Measurements from ENCODE around the gene POU2F1.

POU2F1 gene

GRCh38 chr1:167425482-167425881 lies 204.8 kb downstream of the POU2F1 start:
- Histone ChIP-seq H3K4me2 (ENCODE audit: low read depth, low read length) (no peak overlapping the region), H3K27me3 (replicated peaks; ENCODE audit: insufficient read depth, low read length) (no peaks in the 10 kb centered on the region), H3K4me3 (ENCODE audit: low read length) (no peak overlapping the region), H3F3A (ENCODE audit: insufficient read depth, low read length) (peaks cover 7% of the 10 kb centered on the region; the same call in 1 of the 2 replicates), H3K36me3 (replicated peaks; ENCODE audit: insufficient read depth, low read length) (no peaks in the 10 kb centered on the region), H3K4me1 (ENCODE audit: low read length) (peaks cover 16% of the 10 kb centered on the region), H2AFZ (ENCODE audit: low read length) (no peak overlapping the region), H3K9me2 (replicated peaks; ENCODE audit: insufficient read depth, low read length) (no peaks in the 10 kb centered on the region), H3K79me2 (ENCODE audit: low read length) (no peaks in the 10 kb centered on the region), H3K27ac (ENCODE audit: low read length) (no peak overlapping the region), H3K9ac (ENCODE audit: low read length) (no peak overlapping the region), H3K9me3 (replicated peaks; ENCODE audit: insufficient read depth, low read length) (no peaks in the 10 kb centered on the region), H4K20me1 (ENCODE audit: insufficient read depth, low read length) (no peaks in the 10 kb centered on the region)
- no peak for DNase-seq
- no peak for TF ChIP-seq EZH2 (optimal IDR thresholded peaks at IDR 0.05; ENCODE audit: low read depth, low read length)
- no peak for TF ChIP-seq CTCF (IDR thresholded peaks at IDR 0.05; ENCODE audit: low read length)
- TF ChIP-seq EZH2phosphoT487 (IDR thresholded peaks at IDR 0.05; ENCODE audit: low read length), result no peak

- DNase-seq, result no peak
- no peaks in the 10 kb centered on the region for H3K9me3 ChIP-seq (replicated peaks; ENCODE audit: insufficient read depth, low read length)
- no peak overlapping the region for H3K4me2 ChIP-seq (ENCODE audit: low read depth, low read length)
- H3K79me2 ChIP-seq (ENCODE audit: low read length), result no peaks in the 10 kb centered on the region
- H3K27me3 ChIP-seq (replicated peaks; ENCODE audit: insufficient read depth, low read length), result no peaks in the 10 kb centered on the region
- H4K20me1 ChIP-seq (ENCODE audit: insufficient read depth, low read length), result no peaks in the 10 kb centered on the region
- peaks cover 25% of the 10 kb centered on the region for H3K4me1 ChIP-seq (ENCODE audit: low read length)
- TF ChIP-seq EZH2phosphoT487 (IDR thresholded peaks at IDR 0.05; ENCODE audit: low read length) (no peak), CTCF (IDR thresholded peaks at IDR 0.05; ENCODE audit: low read length) (no peak), EZH2 (optimal IDR thresholded peaks at IDR 0.05; ENCODE audit: low read depth, low read length) (no peak)
- no peak overlapping the region for H2AFZ ChIP-seq (ENCODE audit: low read length)
- H3K27ac ChIP-seq (ENCODE audit: low read length), result no peak overlapping the region
- no peak overlapping the region for H3K4me3 ChIP-seq (ENCODE audit: low read length)
- no peaks in the 10 kb centered on the region for H3K36me3 ChIP-seq (replicated peaks; ENCODE audit: insufficient read depth, low read length)
- peaks cover 7% of the 10 kb centered on the region; the same call in 1 of the 2 replicates for H3F3A ChIP-seq (ENCODE audit: insufficient read depth, low read length)
- H3K9me2 ChIP-seq (replicated peaks; ENCODE audit: insufficient read depth, low read length), result no peaks in the 10 kb centered on the region
- no peak overlapping the region for H3K9ac ChIP-seq (ENCODE audit: low read length)
Observed at GRCh38 chr1:167426716-167427115, 206.0 kb downstream of the POU2F1 start.

GRCh38 chr1:167427848-167428247 lies 207.2 kb downstream of the POU2F1 start:
- no peaks in the 10 kb centered on the region for H3K9me2 ChIP-seq (replicated peaks; ENCODE audit: insufficient read depth, low read length)
- no peaks in the 10 kb centered on the region for H3K36me3 ChIP-seq (replicated peaks; ENCODE audit: insufficient read depth, low read length)
- no peak overlapping the region for H2AFZ ChIP-seq (ENCODE audit: low read length)
- no peak overlapping the region for H3K4me3 ChIP-seq (ENCODE audit: low read length)
- TF ChIP-seq EZH2 (optimal IDR thresholded peaks at IDR 0.05; ENCODE audit: low read depth, low read length) (no peak), EZH2phosphoT487 (IDR thresholded peaks at IDR 0.05; ENCODE audit: low read length) (no peak), CTCF (IDR thresholded peaks at IDR 0.05; ENCODE audit: low read length) (no peak)
- H4K20me1 ChIP-seq (ENCODE audit: insufficient read depth, low read length), result no peaks in the 10 kb centered on the region
- peaks cover 25% of the 10 kb centered on the region for H3K4me1 ChIP-seq (ENCODE audit: low read length)
- no peak overlapping the region for H3K4me2 ChIP-seq (ENCODE audit: low read depth, low read length)
- H3K27ac ChIP-seq (ENCODE audit: low read length), result no peak overlapping the region
- H3K9ac ChIP-seq (ENCODE audit: low read length), result no peak overlapping the region
- DNase-seq, result no peak
- H3K9me3 ChIP-seq (replicated peaks; ENCODE audit: insufficient read depth, low read length), result no peaks in the 10 kb centered on the region
- no peaks in the 10 kb centered on the region for H3K27me3 ChIP-seq (replicated peaks; ENCODE audit: insufficient read depth, low read length)
- H3F3A ChIP-seq (ENCODE audit: insufficient read depth, low read length), result peaks cover 7% of the 10 kb centered on the region; the same call in 1 of the 2 replicates
- H3K79me2 ChIP-seq (ENCODE audit: low read length), result no peaks in the 10 kb centered on the region
